NCI-H774 (cell line): ENCODE measurements around the gene KRT73.
A peak's percentile ranks its signal among the peaks of the same experiment; 100 is the strongest.
"Not testable (repeated sequence)": the region's sequence is repeated elsewhere in the genome, so short reads cannot be mapped to it uniquely, and the experiment has no call there.

Experiments used
- DNase-seq: peaks from one replicate; lab custom pipeline; 2025; lab: John Stamatoyannopoulos, UW

The KRT73 gene

DNA sequence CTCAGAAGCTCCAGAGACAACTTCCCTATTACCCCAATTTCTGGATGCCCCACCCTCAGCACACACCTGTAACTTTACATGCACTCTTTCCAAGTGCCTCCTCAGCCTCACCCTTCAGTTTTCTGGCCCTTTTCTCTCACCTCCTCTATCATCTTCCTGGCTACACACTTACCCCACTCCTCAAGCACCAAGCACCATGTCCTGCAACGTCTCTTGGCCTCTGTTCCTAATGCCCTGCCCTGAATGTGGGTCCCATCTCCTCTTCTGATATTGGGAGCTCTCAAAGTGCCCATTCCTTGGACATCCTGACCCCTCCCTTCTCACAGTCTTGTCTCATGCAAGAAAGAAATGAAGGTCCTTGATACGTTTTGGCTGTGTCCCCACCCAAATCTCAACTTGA is 18.3 kb downstream of the KRT73 start:
- DNase-seq, result no peak

DNA sequence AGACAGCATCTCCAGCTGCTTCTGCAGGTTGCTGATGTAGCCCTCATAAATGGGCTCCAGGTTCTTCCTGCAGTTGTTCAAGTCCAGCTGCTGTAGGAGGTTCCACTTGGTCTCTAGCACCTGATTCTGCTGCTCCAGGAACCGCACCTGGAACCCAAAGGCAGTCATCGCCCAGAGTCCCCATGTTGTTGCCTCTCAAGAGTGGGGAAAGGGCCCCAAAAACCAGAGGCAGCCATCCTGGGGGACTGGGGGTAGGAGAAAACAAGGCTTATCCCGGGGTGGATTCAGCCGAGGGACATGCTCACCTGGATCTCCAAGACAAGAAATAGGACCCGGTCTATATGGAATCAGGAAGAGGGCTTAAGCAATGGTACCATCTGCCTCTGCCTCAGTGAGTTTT is 19.4 kb downstream of the KRT73 start:
- DNase-seq, result no peak

DNA sequence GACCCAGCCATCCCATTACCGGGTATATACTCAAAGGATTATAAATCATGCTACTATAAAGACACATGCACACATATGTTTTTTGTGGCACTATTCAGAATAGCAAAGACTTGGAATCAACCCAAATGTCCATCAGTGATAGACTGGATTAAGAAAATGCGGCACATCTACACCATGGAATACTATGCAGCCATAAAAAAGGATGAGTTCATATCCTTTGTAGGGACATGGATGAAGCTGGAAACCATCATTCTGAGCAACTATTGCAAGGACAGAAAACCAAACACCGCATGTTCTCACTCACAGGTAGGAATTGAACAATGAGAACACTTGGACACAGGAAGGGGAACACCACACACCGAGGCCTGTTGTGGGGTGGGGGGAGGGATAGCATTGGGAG is 24.1 kb downstream of the KRT73 start:
- not testable (repeated sequence) for DNase-seq

DNA sequence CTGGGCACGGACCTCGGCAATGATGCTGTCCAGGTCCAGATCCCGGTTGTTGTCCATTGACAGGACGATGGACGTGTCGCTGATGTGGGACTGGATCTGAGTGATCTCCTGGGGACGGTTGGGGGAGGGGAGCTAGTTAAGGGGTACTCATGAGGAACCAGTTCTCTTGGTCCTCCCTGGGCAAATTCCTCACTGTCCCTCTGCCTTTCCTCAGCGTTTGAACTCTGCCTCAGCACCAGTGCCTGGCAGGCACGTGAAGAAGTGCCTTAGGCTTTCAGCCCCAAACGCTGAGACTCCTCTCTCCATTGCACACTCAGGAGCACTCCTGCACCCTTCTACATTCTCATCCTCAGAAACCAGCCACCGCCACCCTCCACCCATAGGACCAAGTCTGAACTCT is 26.8 kb downstream of the KRT73 start:
- DNase-seq, result no peak

DNA sequence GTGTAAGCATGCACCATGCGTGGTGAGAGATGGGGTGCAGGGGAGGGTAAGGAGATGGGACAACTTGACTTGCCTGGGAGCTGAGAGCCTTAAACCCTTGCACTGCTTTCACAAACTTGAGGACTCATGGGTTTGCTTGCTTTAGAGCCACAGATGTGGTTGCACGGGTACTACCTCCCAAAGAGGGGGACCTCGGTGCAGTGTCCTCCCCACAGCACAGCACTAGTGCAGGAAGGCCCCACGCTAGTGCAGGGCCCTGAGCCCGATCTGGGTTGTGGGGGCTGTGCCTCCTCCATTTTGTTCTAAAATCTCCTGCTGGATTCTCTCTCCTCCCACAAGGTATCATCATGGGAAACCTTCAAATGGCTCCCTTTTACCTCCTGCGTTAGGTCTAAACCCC is 28.3 kb downstream of the KRT73 start:
- no peak for DNase-seq

DNA sequence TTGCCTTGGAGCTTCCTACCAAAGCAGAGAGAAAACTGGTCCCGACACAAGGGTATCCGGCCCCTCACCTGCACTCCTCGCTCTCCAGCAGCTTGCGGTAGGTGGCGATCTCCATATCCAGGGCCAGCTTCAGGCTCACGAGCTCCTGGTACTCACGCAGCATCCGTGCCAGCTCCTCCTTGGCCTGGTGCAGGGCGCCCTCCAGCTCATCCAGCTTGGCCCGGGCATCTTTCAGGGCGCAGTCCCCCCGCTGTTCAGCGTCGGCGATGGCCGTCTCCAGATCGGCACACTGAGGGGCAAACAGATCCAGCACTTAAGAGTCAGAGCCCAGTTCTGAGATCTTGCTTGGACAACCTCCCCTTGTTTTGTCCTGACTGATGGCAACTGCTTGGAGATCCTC is 30.8 kb downstream of the KRT73 start:
- no peak for DNase-seq

DNA sequence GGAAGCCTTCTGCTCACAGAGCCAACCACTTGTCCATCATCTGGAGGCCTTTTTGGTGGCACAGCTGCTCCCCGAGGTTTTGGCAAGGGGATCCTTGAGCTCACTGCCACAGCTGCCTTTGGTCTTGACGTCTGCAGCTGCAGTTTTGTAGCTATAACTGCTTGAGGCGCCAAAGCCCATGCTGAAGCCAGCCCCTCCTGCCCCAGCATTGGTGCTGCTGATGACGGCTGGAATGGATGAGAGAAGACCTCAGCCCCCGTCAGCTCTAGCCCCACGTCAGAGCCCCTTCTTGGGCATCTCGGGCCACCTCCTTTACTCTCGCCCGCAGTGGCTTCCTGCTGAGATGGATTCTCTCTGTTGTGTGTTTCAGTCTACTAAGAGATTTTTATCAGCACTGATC is 32.4 kb downstream of the KRT73 start:
- no peak for DNase-seq

DNA sequence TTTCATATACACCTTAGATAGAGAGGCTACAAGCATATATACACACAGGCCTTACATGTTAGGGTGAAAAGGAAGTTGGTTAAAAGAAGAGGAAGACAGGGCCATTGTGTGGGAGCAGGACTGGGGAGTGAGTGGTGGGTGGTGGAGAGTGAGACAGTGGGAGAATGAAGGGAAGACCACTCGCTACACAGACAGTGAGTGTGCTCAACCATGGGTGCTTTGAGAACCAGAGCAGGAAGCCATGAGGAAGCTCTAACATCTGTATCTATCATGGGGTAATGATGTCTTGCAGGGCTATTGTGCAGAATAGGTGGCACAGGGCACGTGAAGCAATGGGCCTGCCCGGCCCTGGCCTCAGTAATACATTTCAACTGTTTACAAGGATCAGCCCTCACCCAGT is 33.3 kb downstream of the KRT73 start:
- no peak for DNase-seq

DNA sequence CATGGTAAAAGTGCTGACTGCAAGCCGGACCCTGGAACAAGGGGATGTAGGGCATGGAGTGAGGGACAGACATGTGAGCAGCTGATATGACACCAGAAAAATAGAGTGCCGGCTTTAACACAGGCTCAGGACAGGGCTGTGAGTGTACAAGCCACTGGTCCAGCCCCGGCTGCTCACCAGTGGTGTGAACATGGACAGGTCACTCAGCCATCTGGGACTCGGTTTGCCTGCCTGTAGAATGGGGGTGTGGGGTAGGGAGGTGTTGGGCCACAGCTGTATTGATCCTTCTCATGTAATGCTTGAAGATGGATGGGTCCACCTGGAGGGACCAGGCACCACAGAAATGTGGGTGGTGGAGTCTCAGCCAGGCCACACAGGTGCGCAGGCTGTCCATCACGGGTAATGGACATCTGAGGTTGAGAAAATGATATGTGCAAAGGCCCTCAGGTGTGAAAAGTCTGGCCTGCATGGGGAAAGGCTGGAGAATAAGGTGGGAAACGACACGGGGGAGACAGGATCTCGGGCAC is 34.1 kb downstream of the KRT73 start:
- DNase-seq, result no peak

DNA sequence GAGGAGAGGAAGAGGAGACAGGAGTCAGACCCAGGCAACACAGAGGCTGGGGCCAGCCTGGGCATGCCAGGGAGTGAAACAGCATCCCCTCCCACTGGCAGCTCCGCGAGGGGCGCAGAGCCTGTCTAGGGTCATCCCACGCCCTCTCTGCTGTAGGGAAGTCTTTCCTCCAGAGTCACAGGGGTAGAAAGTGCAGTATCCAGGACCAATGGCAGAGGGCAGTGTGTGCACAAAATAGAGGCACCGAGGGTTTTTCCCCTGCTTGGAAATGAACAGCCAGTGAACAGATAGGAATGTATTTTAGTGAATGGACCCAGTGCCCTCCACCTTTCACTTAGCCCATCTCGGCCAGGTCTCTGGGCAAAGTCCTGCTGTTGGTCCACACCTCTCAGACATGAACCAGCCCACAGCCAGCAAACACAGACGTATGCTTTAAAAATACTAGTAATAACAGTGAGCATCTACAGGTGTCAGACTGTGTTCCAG is 35.3 kb downstream of the KRT73 start:
- DNase-seq, result peak; percentile 54

DNA sequence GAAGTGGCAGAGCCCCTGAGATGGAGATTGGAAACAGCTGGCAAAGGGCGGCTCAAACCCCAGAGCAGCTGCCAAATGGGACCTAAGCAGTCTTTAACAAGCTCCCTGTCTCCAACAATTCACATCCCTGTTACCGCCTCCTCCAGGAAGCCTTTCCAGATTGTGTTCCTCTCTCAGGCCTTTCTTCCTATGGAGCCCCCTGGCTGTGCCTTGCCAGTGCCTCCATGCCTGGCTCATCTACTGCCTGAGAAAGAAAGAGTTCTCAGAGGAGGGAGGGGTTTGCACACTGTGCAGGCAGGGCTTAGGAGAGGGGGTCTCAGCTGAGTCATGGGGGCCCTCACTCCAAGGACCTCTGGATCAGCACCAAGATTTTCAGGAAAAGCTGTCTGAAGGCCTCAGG is 35.9 kb downstream of the KRT73 start:
- DNase-seq, result no peak

DNA sequence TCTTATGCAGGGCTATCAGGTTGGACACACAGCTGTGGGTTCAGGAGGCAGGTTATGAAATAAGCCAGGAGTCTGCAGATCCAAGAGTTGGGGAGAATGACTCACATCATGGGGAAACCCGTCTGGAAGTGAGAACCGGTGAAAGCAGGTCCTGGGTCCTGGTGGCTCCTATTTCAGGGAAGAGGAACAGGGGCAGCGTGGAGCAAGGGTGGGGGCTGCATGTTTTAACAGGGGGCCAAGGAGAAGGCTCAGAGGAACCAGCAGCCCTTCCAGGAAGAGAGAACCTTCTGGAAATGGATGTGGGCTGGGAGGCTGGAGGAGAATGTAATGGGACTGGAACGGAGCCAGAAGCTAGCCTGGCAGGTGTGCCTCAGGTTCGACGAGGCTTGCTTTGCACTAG is 36.9 kb downstream of the KRT73 start:
- no peak for DNase-seq

DNA sequence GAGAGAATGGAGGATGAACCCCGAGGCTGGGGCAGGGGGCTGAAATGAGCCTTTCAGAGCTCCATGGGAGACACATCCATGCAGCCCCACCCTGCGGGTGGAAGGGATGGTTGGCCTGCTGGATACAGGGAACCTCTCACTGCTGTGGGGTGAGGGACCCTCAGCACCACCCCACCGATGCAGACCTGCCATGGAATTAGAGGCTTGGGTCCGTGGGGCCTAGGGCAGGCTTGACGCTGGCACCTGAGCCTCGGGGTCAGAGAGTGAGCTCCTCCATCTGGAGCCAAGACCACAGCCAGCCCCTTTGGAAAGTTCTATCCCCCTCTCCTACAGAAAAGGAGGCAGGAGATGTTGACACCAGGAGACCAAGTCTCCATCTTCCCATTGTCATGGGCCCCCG is 37.3 kb downstream of the KRT73 start:
- DNase-seq, result no peak

DNA sequence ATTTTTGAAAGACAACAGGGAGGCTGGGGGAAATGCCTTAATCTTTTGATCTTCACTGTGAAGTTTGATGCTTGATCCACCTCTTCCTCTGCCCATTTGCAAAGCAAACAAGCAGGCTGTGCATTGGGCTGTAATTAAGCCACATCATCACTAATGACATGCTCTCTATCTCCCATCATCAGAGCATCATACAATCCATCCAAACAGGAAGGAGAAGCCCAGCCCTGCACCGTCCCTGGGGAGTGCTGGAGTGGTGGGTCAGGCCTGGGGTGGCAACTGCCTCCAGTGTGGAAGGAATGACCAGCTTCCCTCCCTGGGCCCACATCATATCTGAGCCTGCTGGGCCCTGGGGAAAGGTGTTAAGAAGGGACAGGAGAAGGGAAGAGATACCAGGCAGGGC is 37.9 kb downstream of the KRT73 start:
- no peak for DNase-seq

DNA sequence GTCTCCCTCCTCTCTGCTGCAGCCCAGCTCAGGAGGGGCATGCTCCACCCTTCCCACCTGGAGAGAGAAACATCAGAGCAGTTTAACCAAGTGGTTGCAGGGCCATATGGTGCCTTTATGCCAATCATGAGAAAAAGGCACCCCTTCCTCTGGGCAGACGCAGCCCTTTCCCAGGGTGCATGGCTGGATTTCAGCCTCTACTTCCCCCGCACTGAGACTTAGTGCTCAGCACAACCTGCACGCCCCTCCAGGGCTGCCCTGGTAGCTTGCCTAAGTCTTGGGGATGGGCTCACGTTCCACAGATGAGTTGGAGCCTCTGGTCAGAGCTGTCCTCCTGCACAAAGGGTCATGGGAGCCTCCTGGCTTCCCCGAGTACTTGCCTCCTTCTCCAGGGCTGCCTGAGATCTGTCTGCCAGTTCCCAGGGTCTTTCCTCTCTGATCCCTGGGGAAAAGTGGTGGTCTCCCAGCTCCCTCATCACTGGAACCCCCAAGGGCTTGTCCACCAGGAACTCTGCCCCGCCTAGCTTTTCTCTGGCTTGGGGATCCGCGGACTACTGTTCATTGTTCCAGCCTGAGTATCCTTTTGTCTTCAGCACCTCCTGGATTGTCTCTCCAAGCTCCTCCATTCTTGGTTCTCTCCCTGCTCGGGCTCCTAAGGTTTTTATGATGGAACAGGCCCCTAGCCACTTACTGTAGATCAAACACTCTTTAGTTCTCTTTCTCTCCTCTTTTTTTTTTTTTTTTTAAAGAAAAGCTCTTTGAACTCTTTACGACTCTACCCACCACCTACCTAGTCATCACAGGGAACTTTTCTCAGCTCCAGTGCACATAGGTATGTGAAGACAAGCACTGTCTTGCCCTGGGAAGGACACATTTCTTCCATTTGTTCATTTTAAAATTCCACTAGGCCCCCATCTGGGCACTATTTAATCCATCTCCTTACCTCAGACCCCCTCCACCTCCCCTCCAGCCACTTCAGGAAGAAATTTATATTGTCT is 38.6 kb downstream of the KRT73 start:
- no peak for DNase-seq

DNA sequence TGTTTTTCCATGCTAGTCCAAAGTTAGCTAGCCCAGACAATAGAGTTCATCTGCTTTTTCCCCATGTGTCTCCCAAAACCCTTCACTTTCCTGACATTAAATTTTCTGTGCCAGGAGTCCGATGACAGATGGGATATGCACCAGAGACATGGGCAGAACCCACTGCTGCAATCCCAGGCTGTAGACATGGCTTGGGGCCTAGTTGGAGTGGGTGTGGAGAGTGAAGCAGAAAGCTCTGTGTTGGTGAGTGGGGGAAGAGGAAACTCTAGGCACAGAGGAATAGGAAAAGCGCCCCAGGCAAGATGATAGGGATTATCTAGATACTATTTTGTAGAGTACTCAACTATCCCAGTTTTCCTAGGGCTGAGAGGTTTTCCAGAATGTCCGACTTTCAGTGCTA is 39.9 kb downstream of the KRT73 start:
- no peak for DNase-seq

DNA sequence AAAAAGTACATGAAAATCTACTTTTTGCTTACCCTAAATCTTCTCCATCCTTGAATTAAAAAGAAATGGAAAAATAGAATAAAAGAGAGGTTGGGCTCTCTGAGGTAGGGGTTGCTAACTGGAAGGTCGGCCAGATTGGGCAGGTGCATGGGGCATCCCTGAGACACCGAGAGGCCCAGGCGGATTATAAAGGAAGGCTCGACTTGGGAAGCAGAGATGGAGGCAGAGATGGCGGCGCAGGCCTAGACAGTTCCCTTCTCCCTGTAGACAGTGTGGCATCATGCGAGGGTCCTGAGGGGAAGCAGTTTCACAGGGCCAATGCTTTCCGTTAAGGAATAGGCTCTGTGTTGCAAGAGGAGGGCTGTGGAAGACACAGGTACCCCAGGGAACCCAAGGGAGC is 41.0 kb downstream of the KRT73 start:
- no peak for DNase-seq

DNA sequence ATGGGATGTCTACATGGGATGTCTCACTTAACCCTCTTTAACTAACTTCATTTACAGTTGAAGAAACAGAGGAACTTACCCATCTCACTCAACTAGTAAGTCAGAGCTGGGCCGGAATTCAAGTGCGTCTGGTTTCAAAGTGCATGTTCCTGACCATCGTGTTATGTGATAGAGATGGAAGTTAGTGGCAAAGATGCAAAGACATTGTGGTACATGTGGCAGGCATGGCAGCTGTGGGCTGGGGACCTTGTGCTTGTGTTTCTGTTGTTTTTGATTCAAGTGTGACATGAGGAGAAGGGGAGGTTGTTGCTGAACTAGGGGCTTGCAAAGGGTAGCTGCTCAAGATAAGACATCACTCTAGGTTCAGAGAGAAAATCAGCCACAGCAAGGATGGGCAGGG is 42.4 kb downstream of the KRT73 start:
- no peak for DNase-seq

DNA sequence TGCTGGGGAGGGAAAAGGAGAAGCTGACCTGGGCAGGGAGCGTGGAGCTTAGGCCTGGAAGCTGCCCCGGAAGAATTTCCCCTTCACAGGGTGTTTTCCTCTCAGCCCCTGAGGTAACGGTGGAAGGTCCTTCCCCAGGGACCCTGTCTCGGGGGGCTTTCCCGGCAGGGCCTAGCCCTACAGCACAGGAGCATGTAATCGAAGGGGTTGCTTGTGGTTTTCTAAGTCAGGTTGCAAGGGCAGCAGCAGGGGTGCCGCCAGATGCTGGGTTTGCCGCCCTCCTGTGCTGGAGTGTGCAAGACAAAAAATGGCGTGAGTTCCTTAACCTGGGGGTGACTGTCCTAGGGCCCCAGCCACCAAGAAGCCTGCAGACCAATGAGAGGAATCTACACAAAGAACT is 43.1 kb downstream of the KRT73 start:
- no peak for DNase-seq

DNA sequence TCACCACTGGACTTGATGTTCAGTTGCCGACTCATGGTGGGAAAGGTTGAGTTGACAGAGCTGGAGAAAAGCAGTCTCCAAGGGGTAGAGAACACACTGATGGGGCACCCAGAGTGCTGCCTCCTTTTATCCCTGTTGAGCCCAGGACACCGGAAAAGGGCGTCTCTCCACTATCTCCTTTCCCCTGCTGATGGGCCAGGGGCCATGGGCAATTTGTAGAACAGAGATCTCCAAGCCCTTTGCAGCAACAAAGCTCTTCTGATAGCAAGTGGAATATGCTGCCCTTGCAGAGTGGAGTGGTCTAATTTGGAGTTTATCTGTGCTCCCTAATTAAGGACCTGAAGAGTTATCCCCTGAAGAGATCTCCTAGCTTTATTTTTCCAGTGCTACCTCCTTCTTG is 44.6 kb downstream of the KRT73 start, which contains the start of gene KRT74:
Gene KRT74 (minus strand): TSS at position 101 of the 400 bp plus-strand sequence. CDS start 66 bp downstream, at position 35.
- DNase-seq, result no peak

DNA sequence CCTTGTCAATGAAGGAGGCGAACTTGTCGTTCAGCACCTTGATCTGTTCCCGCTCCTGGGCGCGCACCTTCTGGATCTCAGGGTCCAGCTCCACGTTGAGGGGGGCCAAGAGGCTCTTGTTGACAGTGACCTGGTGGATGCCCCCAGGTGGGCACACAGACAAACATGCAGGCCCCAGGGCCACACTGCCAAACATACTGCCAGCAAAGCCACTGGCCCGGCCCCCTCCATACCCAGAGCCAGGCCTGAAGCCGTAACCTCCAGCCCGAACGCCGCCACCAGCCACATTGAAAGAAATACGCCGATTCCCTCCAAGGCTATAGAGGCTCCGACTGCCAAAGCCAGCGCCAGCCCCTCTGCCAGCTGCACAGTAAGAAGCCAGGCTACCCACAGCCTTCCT is 45.1 kb downstream of the KRT73 start:
- DNase-seq, result no peak

DNA sequence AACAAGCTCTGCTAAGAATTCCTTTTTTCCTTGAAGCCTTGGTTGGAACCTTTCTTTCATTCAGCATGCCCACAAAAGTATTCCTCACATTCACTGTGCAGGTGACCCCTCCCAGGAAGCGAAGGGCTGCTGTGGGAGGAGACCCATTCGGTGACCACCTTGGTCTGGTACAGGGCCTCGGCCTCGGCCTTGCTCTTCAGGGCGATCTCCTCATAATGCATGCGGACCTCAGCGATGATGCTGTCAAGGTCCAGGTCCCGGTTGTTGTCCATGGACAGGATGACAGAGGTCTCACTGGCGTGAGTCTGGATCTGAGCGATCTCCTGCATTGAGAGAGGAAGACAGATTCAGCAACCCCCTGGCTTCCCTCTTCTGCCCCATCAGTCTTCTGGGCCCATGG is 47.8 kb downstream of the KRT73 start:
- DNase-seq, result no peak

DNA sequence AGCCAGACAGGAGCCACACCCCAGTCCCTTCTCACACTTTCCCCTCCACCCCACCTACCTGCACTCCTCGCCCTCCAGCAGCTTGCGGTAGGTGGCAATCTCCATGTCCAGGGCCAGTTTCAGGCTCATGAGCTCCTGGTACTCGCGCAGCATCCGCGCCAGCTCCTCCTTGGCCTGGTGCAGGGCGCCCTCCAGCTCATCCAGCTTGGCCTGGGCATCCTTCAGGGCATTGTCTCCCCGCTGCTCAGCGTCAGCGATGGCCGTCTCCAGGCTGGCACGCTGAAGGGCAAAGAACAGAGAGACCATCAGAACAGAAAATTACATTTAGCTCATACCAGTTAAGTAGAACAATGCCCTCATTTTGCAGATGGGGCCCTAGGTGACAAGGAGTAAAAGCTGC is 50.2 kb downstream of the KRT73 start:
- no peak for DNase-seq
